Neural cell (in vitro differentiated cells): ENCODE results near the gene C10orf95.

Experiments
- EP300 ChIP-seq: fragments of 450-650 bp; conservative IDR thresholded peaks from 2 replicates; pipeline ENCODE4 v1.6.1; 2014; ENCODE audit warnings: antibody characterized with exemption, mild to moderate bottlenecking, moderate library complexity; ENCODE audit not compliant: poor library complexity, severe bottlenecking
- EZH2 ChIP-seq: fragments of 200-600, 300-800 bp; shearing (Covaris generic), sonication (generic); IDR thresholded peaks from 2 replicates; pipeline ENCODE4 v1.6.1; 2014; ENCODE audit warnings: antibody characterized with exemption, low read length, borderline replicate concordance, mild to moderate bottlenecking; ENCODE audit not compliant: insufficient read depth, poor library complexity, severe bottlenecking
- RAD21 ChIP-seq: fragments of 450-650 bp; conservative IDR thresholded peaks from 2 replicates; pipeline ENCODE4 v1.6.1; 2014; ENCODE audit warnings: antibody characterized with exemption, mild to moderate bottlenecking, moderate library complexity
- TF ChIP-seq, protein P1 (sequence below): fragments of 450-650 bp; IDR thresholded peaks from 2 replicates; pipeline ENCODE4 v1.5.1; 2014; ENCODE audit warnings: antibody characterized with exemption, mild to moderate bottlenecking, moderate library complexity; ENCODE audit not compliant: poor library complexity, severe bottlenecking

- TF ChIP-seq EP300 = no peak
- TF ChIP-seq RAD21 = no peak
- TF ChIP-seq, protein P1, sequence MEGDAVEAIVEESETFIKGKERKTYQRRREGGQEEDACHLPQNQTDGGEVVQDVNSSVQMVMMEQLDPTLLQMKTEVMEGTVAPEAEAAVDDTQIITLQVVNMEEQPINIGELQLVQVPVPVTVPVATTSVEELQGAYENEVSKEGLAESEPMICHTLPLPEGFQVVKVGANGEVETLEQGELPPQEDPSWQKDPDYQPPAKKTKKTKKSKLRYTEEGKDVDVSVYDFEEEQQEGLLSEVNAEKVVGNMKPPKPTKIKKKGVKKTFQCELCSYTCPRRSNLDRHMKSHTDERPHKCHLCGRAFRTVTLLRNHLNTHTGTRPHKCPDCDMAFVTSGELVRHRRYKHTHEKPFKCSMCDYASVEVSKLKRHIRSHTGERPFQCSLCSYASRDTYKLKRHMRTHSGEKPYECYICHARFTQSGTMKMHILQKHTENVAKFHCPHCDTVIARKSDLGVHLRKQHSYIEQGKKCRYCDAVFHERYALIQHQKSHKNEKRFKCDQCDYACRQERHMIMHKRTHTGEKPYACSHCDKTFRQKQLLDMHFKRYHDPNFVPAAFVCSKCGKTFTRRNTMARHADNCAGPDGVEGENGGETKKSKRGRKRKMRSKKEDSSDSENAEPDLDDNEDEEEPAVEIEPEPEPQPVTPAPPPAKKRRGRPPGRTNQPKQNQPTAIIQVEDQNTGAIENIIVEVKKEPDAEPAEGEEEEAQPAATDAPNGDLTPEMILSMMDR = no peak
- no peak for TF ChIP-seq EZH2
Observed at GRCh38 chr10:102431452-102432124, 19.8 kb downstream of the C10orf95 start.
